Stimulated activated CD8-positive, alpha-beta memory T cell treated with anti-CD3 and anti-CD28 coated beads, Interleukin-4, amount 100 ng/mL, for 4 hours (primary cell): ENCODE data around the gene MTHFD2.
A peak's percentile ranks its signal among the peaks of the same experiment; 100 is the strongest.
"Not testable (repeated sequence)": the region's sequence is repeated elsewhere in the genome, so short reads cannot be mapped to it uniquely, and the experiment has no call there.

ENCODE experiments used
- DNase-seq, 2 donors: peaks; one replicate each; pipeline ENCODE4 v3.0.0-alpha.2; 2020; ENCODE audit warnings: low read depth in 2 of 2, low spot score in 1 of 2

Gene MTHFD2

GRCh38 chr2:74227646-74228045, 29.2 kb downstream of the MTHFD2 start:
- DNase-seq: no peak

GRCh38 chr2:74228772-74229171, 30.4 kb downstream of the MTHFD2 start:
- no peak for DNase-seq

GRCh38 chr2:74229865-74230264, 31.4 kb downstream of the MTHFD2 start:
- not testable (repeated sequence) for DNase-seq

GRCh38 chr2:74232426-74232825, 34.0 kb downstream of the MTHFD2 start:
- no peak for DNase-seq

- DNase-seq: no peak
Measured at GRCh38 chr2:74233648-74234047, 35.2 kb downstream of the MTHFD2 start.

- no peak for DNase-seq
Measured at GRCh38 chr2:74235041-74235440, 36.6 kb downstream of the MTHFD2 start.

GRCh38 chr2:74238879-74239278, 40.5 kb downstream of the MTHFD2 start:
- DNase-seq: no peak

GRCh38 chr2:74239346-74239745, 40.9 kb downstream of the MTHFD2 start:
- no peak for DNase-seq

- DNase-seq: no peak
Measured at GRCh38 chr2:74242354-74243071, 44.1 kb downstream of the MTHFD2 start.

- no peak for DNase-seq
Measured at GRCh38 chr2:74244286-74244685, 45.9 kb downstream of the MTHFD2 start.

- no peak for DNase-seq
Measured at GRCh38 chr2:74246496-74247195, 48.2 kb downstream of the MTHFD2 start.

- no peak for DNase-seq
Measured at GRCh38 chr2:74249406-74250122, 51.1 kb downstream of the MTHFD2 start.

- peak; percentile 9 to 16 for DNase-seq
Measured at GRCh38 chr2:74250189-74250631, 51.8 kb downstream of the MTHFD2 start.

- no peak for DNase-seq
Measured at GRCh38 chr2:74252036-74252435, 53.6 kb downstream of the MTHFD2 start.

GRCh38 chr2:74252862-74253261, 54.4 kb downstream of the MTHFD2 start:
- DNase-seq: no peak

- no peak for DNase-seq
Measured at GRCh38 chr2:74253306-74253970, 55.0 kb downstream of the MTHFD2 start.

- no peak for DNase-seq
Measured at GRCh38 chr2:74253971-74254310, 55.5 kb downstream of the MTHFD2 start.

- DNase-seq: no peak
Measured at GRCh38 chr2:74255660-74256213, 57.3 kb downstream of the MTHFD2 start.

GRCh38 chr2:74259191-74259590, 60.8 kb downstream of the MTHFD2 start:
- no peak for DNase-seq

GRCh38 chr2:74259733-74260132, 61.3 kb downstream of the MTHFD2 start:
- DNase-seq: no peak

- DNase-seq: no peak
Measured at GRCh38 chr2:74260495-74260894, 62.1 kb downstream of the MTHFD2 start.
